T-helper 1 cell treated with Interleukin-12 subunit alpha and Interleukin-12 subunit beta and Interleukin-4 antibody, amounts not matched to agents 30 μg/mL and 1 μg/mL, for 36 hours (primary cell): ENCODE measurements around the gene EEF1AKMT3.
A peak's percentile ranks its signal among the peaks of the same experiment; 100 is the strongest.

Source experiments
- H3K27ac Mint-ChIP-seq: one replicate; pipeline ENCODE4 v1.8.0; 2021; ENCODE audit warnings: mild to moderate bottlenecking, mixed read lengths
- H3K27me3 Mint-ChIP-seq: one replicate; pipeline ENCODE4 v1.8.0; 2021; ENCODE audit warnings: low read depth, mixed read lengths
- H3K36me3 Mint-ChIP-seq: one replicate; pipeline ENCODE4 v1.8.0; 2021; ENCODE audit warnings: low read depth, mixed read lengths
- H3K4me1 Mint-ChIP-seq: one replicate; pipeline ENCODE4 v1.8.0; 2021; ENCODE audit warnings: low read depth, mixed read lengths
- H3K4me3 Mint-ChIP-seq: one replicate; pipeline ENCODE4 v1.8.0; 2021; ENCODE audit warnings: mild to moderate bottlenecking, moderate library complexity, mixed read lengths
- H3K9me3 Mint-ChIP-seq: one replicate; pipeline ENCODE4 v1.8.0; 2021; ENCODE audit warnings: mixed read lengths

EEF1AKMT3 gene

GRCh38 chr12:57797933-57798332, 25.5 kb downstream of the EEF1AKMT3 start:
- Mint-ChIP-seq H3K27me3 (no peaks in the 10 kb centered on the region), H3K27ac (no peak overlapping the region)

GRCh38 chr12:57800965-57801364, 28.6 kb downstream of the EEF1AKMT3 start:
- Mint-ChIP-seq H3K4me1 (no peaks in the 10 kb centered on the region), H3K4me3 (no peak overlapping the region), H3K9me3 (no peaks in the 10 kb centered on the region), H3K27me3 (no peaks in the 10 kb centered on the region), H3K36me3 (peaks cover 28% of the 10 kb centered on the region), H3K27ac (peak overlapping the region; percentile 17)

More at GRCh38 chr12:57797933-57798332, 25.5 kb downstream of the EEF1AKMT3 start:
- Mint-ChIP-seq H3K36me3 (peaks cover 32% of the 10 kb centered on the region), H3K4me1 (peaks cover under 1% of the 10 kb centered on the region), H3K9me3 (no peaks in the 10 kb centered on the region), H3K4me3 (no peak overlapping the region)

GRCh38 chr12:57802607-57803006, 30.2 kb downstream of the EEF1AKMT3 start:
- Mint-ChIP-seq H3K4me1 (no peaks in the 10 kb centered on the region), H3K4me3 (no peak overlapping the region), H3K9me3 (no peaks in the 10 kb centered on the region), H3K27ac (no peak overlapping the region), H3K36me3 (peaks cover 17% of the 10 kb centered on the region), H3K27me3 (no peaks in the 10 kb centered on the region)

- H3K4me1 Mint-ChIP-seq: no peaks in the 10 kb centered on the region
- H3K27ac Mint-ChIP-seq: no peak overlapping the region
- no peaks in the 10 kb centered on the region for H3K9me3 Mint-ChIP-seq
- H3K36me3 Mint-ChIP-seq: peaks cover 17% of the 10 kb centered on the region
- H3K4me3 Mint-ChIP-seq: no peak overlapping the region
- H3K27me3 Mint-ChIP-seq: no peaks in the 10 kb centered on the region
Measured at GRCh38 chr12:57803319-57803893, 31.0 kb downstream of the EEF1AKMT3 start.

- Mint-ChIP-seq H3K27me3 (no peaks in the 10 kb centered on the region), H3K36me3 (peaks cover 10% of the 10 kb centered on the region), H3K9me3 (no peaks in the 10 kb centered on the region), H3K27ac (no peak overlapping the region), H3K4me1 (no peaks in the 10 kb centered on the region), H3K4me3 (no peak overlapping the region)
Measured at GRCh38 chr12:57806677-57807076, 34.3 kb downstream of the EEF1AKMT3 start.

GRCh38 chr12:57807285-57807684, 34.9 kb downstream of the EEF1AKMT3 start:
- H3K9me3 Mint-ChIP-seq: no peaks in the 10 kb centered on the region
- no peak overlapping the region for H3K4me3 Mint-ChIP-seq
- peaks cover 10% of the 10 kb centered on the region for H3K36me3 Mint-ChIP-seq
- H3K4me1 Mint-ChIP-seq: no peaks in the 10 kb centered on the region
- no peak overlapping the region for H3K27ac Mint-ChIP-seq
- no peaks in the 10 kb centered on the region for H3K27me3 Mint-ChIP-seq

- H3K36me3 Mint-ChIP-seq: peaks cover 9% of the 10 kb centered on the region
- H3K9me3 Mint-ChIP-seq: no peaks in the 10 kb centered on the region
- H3K27me3 Mint-ChIP-seq: no peaks in the 10 kb centered on the region
- H3K27ac Mint-ChIP-seq: no peak overlapping the region
- H3K4me3 Mint-ChIP-seq: no peak overlapping the region
- H3K4me1 Mint-ChIP-seq: no peaks in the 10 kb centered on the region
Measured at GRCh38 chr12:57808351-57808750, 35.9 kb downstream of the EEF1AKMT3 start.

- Mint-ChIP-seq H3K4me1 (no peaks in the 10 kb centered on the region), H3K9me3 (no peaks in the 10 kb centered on the region), H3K36me3 (peaks cover 8% of the 10 kb centered on the region), H3K27ac (no peak overlapping the region), H3K27me3 (no peaks in the 10 kb centered on the region), H3K4me3 (no peak overlapping the region)
Measured at GRCh38 chr12:57809425-57809824, 37.0 kb downstream of the EEF1AKMT3 start.

GRCh38 chr12:57810450-57810849, 38.0 kb downstream of the EEF1AKMT3 start:
- Mint-ChIP-seq H3K4me3 (no peak overlapping the region), H3K9me3 (no peaks in the 10 kb centered on the region), H3K27ac (no peak overlapping the region), H3K36me3 (peaks cover 7% of the 10 kb centered on the region), H3K4me1 (no peaks in the 10 kb centered on the region), H3K27me3 (no peaks in the 10 kb centered on the region)

- Mint-ChIP-seq H3K27me3 (no peaks in the 10 kb centered on the region), H3K36me3 (peaks cover 7% of the 10 kb centered on the region), H3K27ac (no peak overlapping the region), H3K4me1 (no peaks in the 10 kb centered on the region), H3K9me3 (no peaks in the 10 kb centered on the region), H3K4me3 (no peak overlapping the region)
Measured at GRCh38 chr12:57811028-57811755, 38.8 kb downstream of the EEF1AKMT3 start.

- Mint-ChIP-seq H3K27me3 (no peaks in the 10 kb centered on the region), H3K9me3 (no peaks in the 10 kb centered on the region), H3K4me3 (no peak overlapping the region), H3K4me1 (no peaks in the 10 kb centered on the region), H3K36me3 (peaks cover 7% of the 10 kb centered on the region), H3K27ac (no peak overlapping the region)
Measured at GRCh38 chr12:57813111-57813970, 40.9 kb downstream of the EEF1AKMT3 start.

GRCh38 chr12:57813971-57814772, 41.8 kb downstream of the EEF1AKMT3 start:
- Mint-ChIP-seq H3K4me1 (no peaks in the 10 kb centered on the region), H3K9me3 (no peaks in the 10 kb centered on the region), H3K36me3 (peaks cover 9% of the 10 kb centered on the region), H3K27ac (no peak overlapping the region), H3K4me3 (no peak overlapping the region), H3K27me3 (no peaks in the 10 kb centered on the region)

GRCh38 chr12:57815177-57816000, 43.0 kb downstream of the EEF1AKMT3 start:
- H3K4me1 Mint-ChIP-seq: no peaks in the 10 kb centered on the region
- H3K27ac Mint-ChIP-seq: no peak overlapping the region
- no peaks in the 10 kb centered on the region for H3K27me3 Mint-ChIP-seq
- no peak overlapping the region for H3K4me3 Mint-ChIP-seq
- H3K9me3 Mint-ChIP-seq: no peaks in the 10 kb centered on the region
- H3K36me3 Mint-ChIP-seq: peaks cover 10% of the 10 kb centered on the region
